Prostate gland (tissue), 2 donors: Measurements from ENCODE around the gene ACTR5. TPM values are rescaled to one million over a fixed set of nuclear protein-coding genes. Genes with fewer than 3 reads are reported as not detected.
"Not testable (repeated sequence)": the region's sequence is repeated elsewhere in the genome, so short reads cannot be mapped to it uniquely, and the experiment has no call there.

Source experiments
- DNase-seq: peaks from one replicate; pipeline ENCODE4 v3.0.0-alpha.2; 2019; ENCODE audit warnings: low spot score
- H3K27ac ChIP-seq, 2 donors: fragments of 200-600 bp; sonication (generic); 2 replicates each; pipeline ENCODE4 v1.5.1; 2017 to 2019
- H3K27me3 ChIP-seq: fragments of 200-600 bp; sonication (generic); replicated peaks from 2 replicates; pipeline ENCODE4 v1.5.1; 2019; ENCODE audit not compliant: insufficient read depth
- H3K36me3 ChIP-seq, 2 donors: fragments of 200-600 bp; sonication (generic); 1 replicate in 1 of 2; 2 replicates in 1 of 2; pipeline versions ENCODE4 v1.5.1 to v1.8.1; 2017 to 2019
- H3K4me1 ChIP-seq: fragments of 200-600 bp; sonication (generic); replicated peaks from 2 replicates; pipeline ENCODE4 v1.5.1; 2019
- H3K4me3 ChIP-seq, 2 donors: fragments of 200-600 bp; sonication (generic); 2 replicates each; pipeline ENCODE4 v1.5.1; 2017 to 2019
- H3K9me3 ChIP-seq: fragments of 200-600 bp; sonication (generic); 2 replicates; pipeline ENCODE4 v1.5.1; 2017
- POLR2A ChIP-seq: fragments of 450-650 bp; IDR thresholded peaks from one replicate; pipeline ENCODE4 v1.6.1; 2016; ENCODE audit warnings: antibody characterized with exemption, mild to moderate bottlenecking
- POLR2AphosphoS5 ChIP-seq: sonication (generic); formaldehyde crosslinking; IDR thresholded peaks from one replicate; pipeline ENCODE4 v1.6.1; 2017; ENCODE audit warnings: antibody characterized with exemption
- WGBS: methylation state at CpG from one replicate; pipeline ENCODE4 v1.1.5; 2018; 5-methylcytosine and 5-hydroxymethylcytosine counted together
- intact Hi-C: fragments of 100-400 bp; cut with DNase I; formaldehyde crosslinking; loops from one replicate; pipeline ENCODE4 v1.14.2; 2022
- total RNA-seq, 2 donors: library from RNA; depleted of rRNA; stranded (reverse); fragments of >200 nt; gene quantifications; one replicate each; pipeline ENCODE4 v1.1.0, GENCODE V29; 2016
- TF ChIP-seq, protein P1 (sequence below), 4 experiments: fragments of 200-600 bp in 2 of 4; fragments of 450-650 bp in 2 of 4; sonication (generic) in 2 of 4; IDR thresholded peaks; 1 replicate in 3 of 4; 2 replicates in 1 of 4; pipeline ENCODE4 v1.5.1; 2016 to 2019; ENCODE audit warnings: antibody characterized with exemption in 4 of 4, mild to moderate bottlenecking in 2 of 4, moderate library complexity in 2 of 4

The ACTR5 gene
- total RNA-seq, 2 donors from 2014 or later: 6.4 to 18.1 TPM

- intact Hi-C loops: no loop called here
- no peak for TF ChIP-seq POLR2A
- no peak for TF ChIP-seq POLR2AphosphoS5
- no peak for DNase-seq
- WGBS: 81% methylated on average over 3 of the region's 3 CpGs
- H3K9me3 ChIP-seq: no peaks in the 10 kb centered on the region
- no peak overlapping the region for H3K27ac ChIP-seq
- no peak overlapping the region for H3K4me3 ChIP-seq
- H3K27me3 ChIP-seq: no peaks in the 10 kb centered on the region
- no peaks in the 10 kb centered on the region for H3K36me3 ChIP-seq
- no peaks in the 10 kb centered on the region for H3K4me1 ChIP-seq
Observed at GRCh38 chr20:38791291-38791690, 43.0 kb downstream of the ACTR5 start.

DNA sequence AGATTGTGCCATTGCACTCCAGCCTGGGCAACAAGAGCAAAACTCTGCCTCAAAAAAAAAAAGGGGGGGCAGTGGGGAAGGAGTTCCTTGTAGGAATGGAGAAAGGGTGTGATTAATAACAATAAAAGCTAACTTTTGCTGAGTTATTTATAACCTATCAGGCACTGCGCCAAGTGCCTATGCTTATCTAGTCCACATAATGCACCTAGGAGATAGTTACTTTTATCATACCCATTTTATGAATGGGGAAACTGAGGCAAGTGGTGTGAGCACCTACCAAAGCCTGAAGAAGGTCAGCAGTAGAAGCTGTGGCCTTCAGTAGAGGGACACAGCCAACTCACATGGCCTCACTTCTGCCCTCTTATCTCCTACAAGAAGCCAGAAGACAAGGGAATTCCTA is 43.7 kb downstream of the ACTR5 start:
- Histone ChIP-seq H3K27ac (no peak overlapping the region), H3K4me3 (no peak overlapping the region), H3K4me1 (no peaks in the 10 kb centered on the region), H3K9me3 (no peaks in the 10 kb centered on the region), H3K27me3 (no peaks in the 10 kb centered on the region), H3K36me3 (no peaks in the 10 kb centered on the region)
- DNase-seq: no peak
- WGBS: 100% methylated on average over 1 of the region's 1 CpG
- intact Hi-C loops: no loop called here
- TF ChIP-seq POLR2AphosphoS5 (no peak), POLR2A (no peak)
- TF ChIP-seq, protein P1, sequence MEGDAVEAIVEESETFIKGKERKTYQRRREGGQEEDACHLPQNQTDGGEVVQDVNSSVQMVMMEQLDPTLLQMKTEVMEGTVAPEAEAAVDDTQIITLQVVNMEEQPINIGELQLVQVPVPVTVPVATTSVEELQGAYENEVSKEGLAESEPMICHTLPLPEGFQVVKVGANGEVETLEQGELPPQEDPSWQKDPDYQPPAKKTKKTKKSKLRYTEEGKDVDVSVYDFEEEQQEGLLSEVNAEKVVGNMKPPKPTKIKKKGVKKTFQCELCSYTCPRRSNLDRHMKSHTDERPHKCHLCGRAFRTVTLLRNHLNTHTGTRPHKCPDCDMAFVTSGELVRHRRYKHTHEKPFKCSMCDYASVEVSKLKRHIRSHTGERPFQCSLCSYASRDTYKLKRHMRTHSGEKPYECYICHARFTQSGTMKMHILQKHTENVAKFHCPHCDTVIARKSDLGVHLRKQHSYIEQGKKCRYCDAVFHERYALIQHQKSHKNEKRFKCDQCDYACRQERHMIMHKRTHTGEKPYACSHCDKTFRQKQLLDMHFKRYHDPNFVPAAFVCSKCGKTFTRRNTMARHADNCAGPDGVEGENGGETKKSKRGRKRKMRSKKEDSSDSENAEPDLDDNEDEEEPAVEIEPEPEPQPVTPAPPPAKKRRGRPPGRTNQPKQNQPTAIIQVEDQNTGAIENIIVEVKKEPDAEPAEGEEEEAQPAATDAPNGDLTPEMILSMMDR (IDR thresholded peaks at IDR 0.05): no peak

GRCh38 chr20:38794057-38794456 is 45.8 kb downstream of the ACTR5 start:
- intact Hi-C loops, DNase-seq, H3K27me3 ChIP-seq, H3K27ac ChIP-seq, H3K4me3 ChIP-seq, H3K4me1 ChIP-seq, H3K9me3 ChIP-seq, H3K36me3 ChIP-seq: not testable (repeated sequence)
- 92% methylated on average over 5 of the region's 5 CpGs for WGBS

- Histone ChIP-seq H3K4me3 (no peak overlapping the region), H3K4me1 (no peaks in the 10 kb centered on the region), H3K9me3 (no peaks in the 10 kb centered on the region), H3K27me3 (no peaks in the 10 kb centered on the region), H3K27ac (no peak overlapping the region), H3K36me3 (no peaks in the 10 kb centered on the region)
- TF ChIP-seq POLR2A: no peak
- WGBS: 83% methylated on average over 3 of the region's 3 CpGs
- intact Hi-C loops: no loop called here
- DNase-seq: no peak
Observed at GRCh38 chr20:38798266-38798665, 50.0 kb downstream of the ACTR5 start.

DNA sequence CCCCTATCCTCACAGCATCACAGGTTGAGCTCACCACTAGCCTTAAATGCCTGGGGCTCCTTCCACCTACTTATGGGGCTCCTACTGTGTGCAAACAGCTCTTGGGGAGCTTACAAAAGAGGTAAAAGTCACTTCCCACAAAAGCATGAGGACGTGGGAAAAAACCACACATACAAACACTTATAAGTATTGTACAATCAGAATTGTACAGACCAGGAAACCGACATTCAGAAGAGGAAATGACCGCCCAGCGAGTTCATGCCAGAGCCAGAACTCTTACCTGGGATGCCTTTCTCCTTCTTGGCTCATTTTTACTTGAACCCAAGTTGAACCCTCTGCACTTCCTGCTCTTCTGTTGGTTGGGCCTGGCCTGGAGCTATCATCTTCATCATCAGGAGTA is 50.9 kb downstream of the ACTR5 start:
- H3K27ac ChIP-seq: no peak overlapping the region
- 76% methylated on average over 4 of the region's 4 CpGs for WGBS
- H3K36me3 ChIP-seq: no peaks in the 10 kb centered on the region
- DNase-seq: no peak
- no peak for TF ChIP-seq POLR2AphosphoS5
- TF ChIP-seq, protein P1 (IDR thresholded peaks at IDR 0.05): no peak
- TF ChIP-seq POLR2A: no peak
- H3K4me3 ChIP-seq: no peak overlapping the region
- H3K27me3 ChIP-seq: no peaks in the 10 kb centered on the region
- intact Hi-C loops: no loop called here
- H3K9me3 ChIP-seq: no peaks in the 10 kb centered on the region
- H3K4me1 ChIP-seq: no peaks in the 10 kb centered on the region

- 95% methylated on average over 3 of the region's 3 CpGs for WGBS
- intact Hi-C loops: no loop called here
Observed at GRCh38 chr20:38800882-38801281, 52.6 kb downstream of the ACTR5 start.

More at GRCh38 chr20:38800882-38801281, 52.6 kb downstream of the ACTR5 start:
- TF ChIP-seq, protein P1 (IDR thresholded peaks at IDR 0.05): no peak
- TF ChIP-seq POLR2A (no peak), POLR2AphosphoS5 (no peak)
- H3K36me3 ChIP-seq: no peaks in the 10 kb centered on the region
- no peak for DNase-seq
- H3K27me3 ChIP-seq: no peaks in the 10 kb centered on the region
- H3K27ac ChIP-seq: no peak overlapping the region
- H3K4me3 ChIP-seq: no peak overlapping the region
- H3K9me3 ChIP-seq: no peaks in the 10 kb centered on the region
- H3K4me1 ChIP-seq: no peaks in the 10 kb centered on the region
